Parietal lobe (tissue), 2 donors: Measurements from ENCODE around the gene XRN1. TPM values are rescaled to one million over a fixed set of nuclear protein-coding genes. Genes with fewer than 3 reads are reported as not detected.

Experiments used
- small RNA-seq: library from RNA; depleted of rRNA; stranded (forward); fragments of <200 nt; gene quantifications from one replicate; pipeline ENCODE3, GENCODE V24; 2014; ENCODE audit warnings: low replicate concordance
- total RNA-seq: library from RNA; depleted of rRNA; stranded (reverse); fragments of >200 nt; gene quantifications from one replicate; pipeline ENCODE4 v1.2.3, GENCODE V29; 2014

XRN1 gene
- total RNA-seq: 97.3 TPM

GRCh38 chr3:142447852-142448823 lies at the start of gene XRN1:
XRN1 (minus strand) TSS chr3:142448037; CDS start chr3:142447944, 93 bp downstream.

Small RNAs within 50 kb of the gene (small RNA-seq; reads per million reads assigned to genes)
- gene RNU1-100P (not detected), gene RNU6-1294P (not detected)

Other genes starting within 250 kb of the XRN1 start
- gene GK5, start 222.5 kb downstream of the XRN1 start, total RNA-seq: 37.6 TPM
- gene ATR, start 130.7 kb upstream of the XRN1 start, total RNA-seq: 43.2 TPM
- gene PLS1, start 148.4 kb upstream of the XRN1 start, total RNA-seq: 0.94 TPM